ENCODE data around the gene ST6GALNAC1.

The ST6GALNAC1 gene

DNA sequence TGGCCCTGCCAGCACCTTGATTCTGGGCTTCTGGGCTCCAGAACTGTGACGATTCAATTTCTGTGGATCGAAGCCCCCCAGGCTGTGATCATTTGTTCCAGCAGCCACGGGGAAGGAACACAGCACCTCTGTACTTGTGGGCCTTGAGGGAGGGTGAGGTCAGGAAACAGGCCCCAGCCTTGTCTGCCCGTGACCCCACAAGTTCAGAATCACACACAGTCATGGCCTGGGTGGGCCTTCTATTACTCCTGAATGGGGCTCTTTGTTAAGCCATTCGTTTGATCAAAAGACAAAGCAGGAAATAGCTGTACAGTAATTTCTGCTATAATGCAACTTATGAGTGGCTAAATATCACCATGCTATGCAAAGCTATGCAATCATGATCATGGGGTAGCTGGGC, 68.0 kb downstream of the ST6GALNAC1 start:
- DNase-seq = no peak

Measured in activated gamma-delta T cell (primary cell).